Neural cell (in vitro differentiated cells): ENCODE data around the gene VBP1. TPM values are rescaled to one million over a fixed set of nuclear protein-coding genes. Genes with fewer than 3 reads are reported as not detected.

ENCODE experiments used
- H2AFZ ChIP-seq: fragments of 200-600, 300-800 bp; sonication (generic), shearing (Covaris generic); 2 replicates; pipeline ENCODE4 v1.6.0; 2014; ENCODE audit warnings: low read depth, mild to moderate bottlenecking, antibody characterized with exemption, low read length, moderate library complexity
- H3F3A ChIP-seq: fragments of 200-600 bp; shearing (Covaris generic); 2 replicates; pipeline ENCODE4 v1.6.1; 2016; ENCODE audit warnings: mild to moderate bottlenecking, moderate library complexity, mixed read lengths, antibody characterized with exemption, low read length; ENCODE audit not compliant: insufficient read depth, poor library complexity, severe bottlenecking
- H3K27ac ChIP-seq: fragments of 200-600, 300-800 bp; sonication (generic), shearing (Covaris generic); 2 replicates; pipeline ENCODE4 v1.5.1; 2014; ENCODE audit warnings: mild to moderate bottlenecking, low read length, moderate library complexity
- H3K27me3 ChIP-seq: fragments of 300-800, 200-600 bp; sonication (generic), shearing (Covaris generic); 2 replicates; pipeline ENCODE4 v1.6.0; 2014; ENCODE audit warnings: mild to moderate bottlenecking, low read depth, low read length, moderate library complexity; ENCODE audit not compliant: insufficient read depth
- H3K36me3 ChIP-seq: fragments of 300-800, 200-600 bp; sonication (generic), shearing (Covaris generic); 2 replicates; pipeline ENCODE4 v1.5.1; 2014; ENCODE audit warnings: mild to moderate bottlenecking, antibody characterized with exemption, low read length, moderate library complexity; ENCODE audit not compliant: insufficient read depth
- H3K4me2 ChIP-seq: fragments of 300-800, 200-600 bp; sonication (generic), shearing (Covaris generic); 2 replicates; pipeline ENCODE4 v1.6.0; 2014; ENCODE audit warnings: mild to moderate bottlenecking, low read length
- H3K4me3 ChIP-seq: fragments of 300-800, 200-600 bp; sonication (generic), shearing (Covaris generic); 2 replicates; pipeline ENCODE4 v1.5.1; 2014; ENCODE audit warnings: mild to moderate bottlenecking, low read length, moderate library complexity
- H3K79me2 ChIP-seq: fragments of 200-600 bp; shearing (Covaris generic); replicated peaks from 2 replicates; pipeline ENCODE4 v1.6.0; 2014; ENCODE audit warnings: mild to moderate bottlenecking, low read length, moderate library complexity; ENCODE audit not compliant: insufficient read depth
- H3K9ac ChIP-seq: fragments of 300-800, 200-600 bp; sonication (generic), shearing (Covaris generic); 2 replicates; pipeline ENCODE4 v1.6.1; 2016; ENCODE audit warnings: mild to moderate bottlenecking, low read length, mixed read lengths
- H3K9me2 ChIP-seq: fragments of 200-600 bp; shearing (Covaris generic); 2 replicates; pipeline ENCODE4 v1.6.1; 2016; ENCODE audit warnings: mild to moderate bottlenecking, low read length, mixed read lengths; ENCODE audit not compliant: insufficient read depth
- H3K9me3 ChIP-seq: fragments of 200-600, 300-800 bp; sonication (generic), shearing (Covaris generic); 2 replicates; pipeline ENCODE4 v1.6.1; 2016; ENCODE audit warnings: mild to moderate bottlenecking, mixed run types, low read length, moderate library complexity, mixed read lengths
- H4K20me1 ChIP-seq: fragments of 200-600 bp; shearing (Covaris generic); 2 replicates; pipeline ENCODE4 v1.6.1; 2016; ENCODE audit warnings: mild to moderate bottlenecking, mixed run types; ENCODE audit not compliant: insufficient read depth
- EP300 ChIP-seq: fragments of 450-650 bp; conservative IDR thresholded peaks from 2 replicates; pipeline ENCODE4 v1.6.1; 2014; ENCODE audit warnings: antibody characterized with exemption, mild to moderate bottlenecking, moderate library complexity; ENCODE audit not compliant: poor library complexity, severe bottlenecking
- EZH2 ChIP-seq: fragments of 200-600, 300-800 bp; shearing (Covaris generic), sonication (generic); IDR thresholded peaks from 2 replicates; pipeline ENCODE4 v1.6.1; 2014; ENCODE audit warnings: antibody characterized with exemption, low read length, borderline replicate concordance, mild to moderate bottlenecking; ENCODE audit not compliant: insufficient read depth, poor library complexity, severe bottlenecking
- MXI1 ChIP-seq: fragments of 450-650 bp; conservative IDR thresholded peaks from 2 replicates; pipeline ENCODE4 v1.6.1; 2014; ENCODE audit warnings: antibody characterized with exemption, mild to moderate bottlenecking; ENCODE audit not compliant: poor library complexity, severe bottlenecking
- POLR2AphosphoS5 ChIP-seq: IDR thresholded peaks from 2 replicates; pipeline ENCODE4 v1.6.1; 2012
- RAD21 ChIP-seq: fragments of 450-650 bp; conservative IDR thresholded peaks from 2 replicates; pipeline ENCODE4 v1.6.1; 2014; ENCODE audit warnings: antibody characterized with exemption, mild to moderate bottlenecking, moderate library complexity
- REST ChIP-seq: IDR thresholded peaks from 2 replicates; pipeline ENCODE4 v1.6.1; 2012; ENCODE audit warnings: borderline replicate concordance
- SMC3 ChIP-seq: fragments of 450-650 bp; conservative IDR thresholded peaks from 2 replicates; pipeline ENCODE4 v1.6.1; 2014; ENCODE audit warnings: antibody characterized with exemption, mild to moderate bottlenecking, moderate library complexity; ENCODE audit not compliant: poor library complexity
- TAF1 ChIP-seq: IDR thresholded peaks from 2 replicates; pipeline ENCODE4 v1.6.1; 2012; ENCODE audit warnings: low read depth
- polyA plus RNA-seq: library from polyadenylated mRNA; depleted of rRNA; stranded (reverse); fragments of >200 nt; gene quantifications from 2 replicates; pipeline ENCODE4 v1.2.3, GENCODE V29; 2014
- TF ChIP-seq, protein P1 (sequence below): fragments of 450-650 bp; IDR thresholded peaks from 2 replicates; pipeline ENCODE4 v1.5.1; 2014; ENCODE audit warnings: antibody characterized with exemption, mild to moderate bottlenecking, moderate library complexity; ENCODE audit not compliant: poor library complexity, severe bottlenecking

Gene VBP1
- polyA plus RNA-seq, 1 donor from 2014 or later: 369 TPM

- Histone ChIP-seq H3K4me2 (no peak overlapping the region), H3K4me3 (no peak overlapping the region), H3K9me2 (no peaks in the 10 kb centered on the region), H3K36me3 (no peaks in the 10 kb centered on the region), H3K79me2 (no peaks in the 10 kb centered on the region), H2AFZ (no peak overlapping the region), H3K9me3 (no peaks in the 10 kb centered on the region), H4K20me1 (no peaks in the 10 kb centered on the region), H3K27ac (no peak overlapping the region), H3K27me3 (no peaks in the 10 kb centered on the region), H3K9ac (no peak overlapping the region), H3F3A (no peaks in the 10 kb centered on the region)
- no peak for TF ChIP-seq TAF1
- TF ChIP-seq EP300: no peak
Observed at GRCh38 chrX:155211208-155211607, 5.1 kb upstream of the VBP1 start.

DNA sequence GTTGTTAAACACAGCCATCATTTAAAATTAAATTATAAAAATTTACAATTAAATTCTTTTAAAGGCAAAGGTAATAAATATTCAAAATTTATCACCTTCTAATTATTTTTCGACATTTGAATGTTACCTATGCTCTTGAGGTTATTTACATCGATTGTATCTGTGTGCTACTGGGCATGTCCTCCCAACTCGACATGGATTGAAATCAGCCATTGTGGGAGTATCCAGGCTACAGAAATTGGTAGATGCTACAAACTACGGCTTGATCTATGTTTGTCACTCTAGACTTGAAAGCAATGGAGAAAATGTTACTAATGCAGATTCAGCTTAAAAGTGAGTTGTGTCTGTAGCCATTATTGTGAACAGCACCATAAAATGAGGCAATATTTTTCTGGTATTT lies 2.5 kb upstream of the VBP1 start:
- Histone ChIP-seq H4K20me1 (no peaks in the 10 kb centered on the region), H3K36me3 (no peaks in the 10 kb centered on the region), H3K9me2 (no peaks in the 10 kb centered on the region), H3K9me3 (no peaks in the 10 kb centered on the region), H3K79me2 (peaks cover 15% of the 10 kb centered on the region), H3K27ac (no peak overlapping the region), H3K9ac (no peak overlapping the region), H2AFZ (no peak overlapping the region), H3K4me3 (no peak overlapping the region), H3K27me3 (no peaks in the 10 kb centered on the region), H3F3A (no peaks in the 10 kb centered on the region), H3K4me2 (no peak overlapping the region)
- TF ChIP-seq SMC3 (no peak), EP300 (no peak), MXI1 (no peak), RAD21 (no peak), REST (no peak), EZH2 (no peak), TAF1 (no peak), POLR2AphosphoS5 (no peak)
- TF ChIP-seq, protein P1, sequence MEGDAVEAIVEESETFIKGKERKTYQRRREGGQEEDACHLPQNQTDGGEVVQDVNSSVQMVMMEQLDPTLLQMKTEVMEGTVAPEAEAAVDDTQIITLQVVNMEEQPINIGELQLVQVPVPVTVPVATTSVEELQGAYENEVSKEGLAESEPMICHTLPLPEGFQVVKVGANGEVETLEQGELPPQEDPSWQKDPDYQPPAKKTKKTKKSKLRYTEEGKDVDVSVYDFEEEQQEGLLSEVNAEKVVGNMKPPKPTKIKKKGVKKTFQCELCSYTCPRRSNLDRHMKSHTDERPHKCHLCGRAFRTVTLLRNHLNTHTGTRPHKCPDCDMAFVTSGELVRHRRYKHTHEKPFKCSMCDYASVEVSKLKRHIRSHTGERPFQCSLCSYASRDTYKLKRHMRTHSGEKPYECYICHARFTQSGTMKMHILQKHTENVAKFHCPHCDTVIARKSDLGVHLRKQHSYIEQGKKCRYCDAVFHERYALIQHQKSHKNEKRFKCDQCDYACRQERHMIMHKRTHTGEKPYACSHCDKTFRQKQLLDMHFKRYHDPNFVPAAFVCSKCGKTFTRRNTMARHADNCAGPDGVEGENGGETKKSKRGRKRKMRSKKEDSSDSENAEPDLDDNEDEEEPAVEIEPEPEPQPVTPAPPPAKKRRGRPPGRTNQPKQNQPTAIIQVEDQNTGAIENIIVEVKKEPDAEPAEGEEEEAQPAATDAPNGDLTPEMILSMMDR: no peak
